GM12865 (cell line): ENCODE results near the gene SYT4.

ENCODE experiments used
- DNase-seq: peaks from one replicate; pipeline ENCODE4 v3.0.0; 2010; ENCODE audit warnings: low read depth
- H3K4me3 ChIP-seq: 2 replicates; pipeline ENCODE4 v1.5.1; 2011; ENCODE audit warnings: mild to moderate bottlenecking, low read depth, low read length, control low read depth
- CTCF ChIP-seq: IDR thresholded peaks from 2 replicates; pipeline ENCODE4 v1.5.1; 2011; ENCODE audit warnings: low read length, control low read depth, low read depth, inconsistent platforms; ENCODE audit not compliant: insufficient read depth; ENCODE audit errors: missing control alignments

Gene SYT4

DNA sequence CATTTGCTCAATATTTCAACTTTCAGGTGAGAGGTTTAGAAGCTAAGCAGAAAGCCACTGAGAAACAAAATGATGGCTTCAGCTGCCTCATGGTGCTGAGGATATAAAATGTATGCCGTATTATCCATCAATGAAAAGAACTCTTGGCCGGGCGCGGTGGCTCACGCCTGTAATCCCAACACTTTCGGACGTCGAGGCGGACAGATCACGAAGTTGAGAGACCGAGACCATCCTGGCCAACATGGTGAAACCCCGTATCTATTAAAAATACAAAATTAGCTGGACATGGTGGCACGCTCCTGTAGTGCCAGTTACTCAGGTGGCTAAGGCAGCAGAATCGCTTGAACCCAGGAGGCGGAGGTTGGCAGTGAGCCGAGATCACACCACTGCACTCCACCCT, 6.0 kb upstream of the SYT4 start:
- no peak for DNase-seq
- TF ChIP-seq CTCF, result no peak
- no peak overlapping the region for H3K4me3 ChIP-seq

GRCh38 chr18:43279015-43279744, 1.9 kb upstream of the SYT4 start:
- H3K4me3 ChIP-seq, result no peak overlapping the region
- peak; percentile 22 for DNase-seq
- TF ChIP-seq CTCF, result no peak

GRCh38 chr18:43278355-43278754, 1.1 kb upstream of the SYT4 start:
- no peak overlapping the region for H3K4me3 ChIP-seq
- TF ChIP-seq CTCF, result no peak
- DNase-seq, result no peak

GRCh38 chr18:43276491-43276890, 799 bp downstream of the SYT4 start:
- TF ChIP-seq CTCF, result no peak
- no peak overlapping the region for H3K4me3 ChIP-seq
- DNase-seq, result no peak

DNA sequence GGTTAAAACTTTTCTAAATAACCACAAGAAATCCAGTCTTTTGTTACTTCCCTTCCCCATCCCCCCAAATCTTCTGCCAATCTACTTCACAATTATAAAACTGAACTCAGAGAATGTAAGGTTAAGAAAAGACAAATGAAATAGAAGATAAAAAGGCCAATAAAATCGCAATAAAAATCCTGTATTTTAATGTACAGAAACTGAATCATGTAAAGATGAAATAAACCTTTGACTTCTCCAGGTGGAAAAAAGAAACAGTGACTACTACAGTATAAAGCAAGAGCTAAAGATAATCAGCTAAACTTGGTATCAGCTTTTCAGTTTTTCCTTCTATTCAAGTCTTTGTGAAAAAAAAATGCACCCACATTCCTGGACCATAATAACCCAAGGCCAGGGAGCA, 1.7 kb downstream of the SYT4 start:
- no peak for TF ChIP-seq CTCF
- DNase-seq, result no peak
- H3K4me3 ChIP-seq, result no peak overlapping the region

GRCh38 chr18:43274526-43274925, 2.8 kb downstream of the SYT4 start:
- no peak for DNase-seq
- no peak for TF ChIP-seq CTCF
- H3K4me3 ChIP-seq, result no peak overlapping the region
